ENCODE data around the gene TSEN2. TPM values are rescaled to one million over a fixed set of nuclear protein-coding genes. Genes with fewer than 3 reads are reported as not detected.

TSEN2 gene
- polyA plus RNA-seq, 3 donors = 3.2 to 7.3 (median 3.9) TPM

DNA sequence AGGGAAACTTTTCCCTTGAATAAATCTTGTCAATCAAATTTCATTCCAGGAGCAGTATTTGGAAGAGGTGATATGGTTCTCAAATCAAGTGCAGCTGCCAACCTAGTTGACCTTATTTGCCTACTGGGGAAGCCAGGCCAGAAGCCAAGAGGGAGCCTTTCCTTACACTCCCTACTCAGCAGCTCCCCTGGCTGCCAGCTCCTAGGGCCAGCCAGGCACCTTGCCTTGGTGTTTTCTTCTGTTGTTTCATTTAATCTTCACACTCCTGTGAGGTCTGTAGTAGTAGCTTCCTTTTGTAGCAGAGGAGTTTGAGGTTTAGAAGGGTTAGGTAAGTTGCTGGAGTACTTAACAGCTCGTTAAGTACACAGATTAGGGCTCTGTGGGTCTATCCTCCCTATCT lies 38.4 kb downstream of the TSEN2 start:
- no CpG with 5 or more reads among the region's 1 CpG for WGBS (ENCODE audit: insufficient coverage)
- no peaks in the 10 kb centered on the region for H3K4me1 ChIP-seq (ENCODE audit: control insufficient read depth in 1 of 2, insufficient read depth in 2 of 2, low read length in 2 of 2)
- DNase-seq = no peak
- TF ChIP-seq, protein P1, sequence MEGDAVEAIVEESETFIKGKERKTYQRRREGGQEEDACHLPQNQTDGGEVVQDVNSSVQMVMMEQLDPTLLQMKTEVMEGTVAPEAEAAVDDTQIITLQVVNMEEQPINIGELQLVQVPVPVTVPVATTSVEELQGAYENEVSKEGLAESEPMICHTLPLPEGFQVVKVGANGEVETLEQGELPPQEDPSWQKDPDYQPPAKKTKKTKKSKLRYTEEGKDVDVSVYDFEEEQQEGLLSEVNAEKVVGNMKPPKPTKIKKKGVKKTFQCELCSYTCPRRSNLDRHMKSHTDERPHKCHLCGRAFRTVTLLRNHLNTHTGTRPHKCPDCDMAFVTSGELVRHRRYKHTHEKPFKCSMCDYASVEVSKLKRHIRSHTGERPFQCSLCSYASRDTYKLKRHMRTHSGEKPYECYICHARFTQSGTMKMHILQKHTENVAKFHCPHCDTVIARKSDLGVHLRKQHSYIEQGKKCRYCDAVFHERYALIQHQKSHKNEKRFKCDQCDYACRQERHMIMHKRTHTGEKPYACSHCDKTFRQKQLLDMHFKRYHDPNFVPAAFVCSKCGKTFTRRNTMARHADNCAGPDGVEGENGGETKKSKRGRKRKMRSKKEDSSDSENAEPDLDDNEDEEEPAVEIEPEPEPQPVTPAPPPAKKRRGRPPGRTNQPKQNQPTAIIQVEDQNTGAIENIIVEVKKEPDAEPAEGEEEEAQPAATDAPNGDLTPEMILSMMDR (IDR thresholded peaks at IDR 0.05) = no peak
- H4K20me1 ChIP-seq (ENCODE audit: insufficient read depth, low read length) = no peaks in the 10 kb centered on the region
- Mint-ChIP-seq H3K27me3 (ENCODE audit: low read depth in 3 of 3) (no peaks in the 10 kb centered on the region), H3K27ac (no peak overlapping the region), H3K9me3 (peaks cover 0 to 2% (median 0%) of the 10 kb centered on the region in 7 donors), H3K4me1 (no peaks in the 10 kb centered on the region), H3K4me3 (no peak overlapping the region), H3K36me3 (peaks cover 32 to 55% of the 10 kb centered on the region in 2 donors)
- no peaks in the 10 kb centered on the region for H3K9me3 ChIP-seq (replicated peaks in 1 of 2; ENCODE audit: control insufficient read depth in 1 of 2, insufficient read depth in 1 of 2, low read length in 2 of 2)
- H2AFZ ChIP-seq (ENCODE audit: insufficient read depth, low read depth, low read length, poor library complexity, severe bottlenecking) = no peak overlapping the region
- no peak overlapping the region for H3K9ac ChIP-seq (ENCODE audit: insufficient read depth, low read length, poor library complexity, severe bottlenecking)
- no peaks in the 10 kb centered on the region for H3K79me2 ChIP-seq (ENCODE audit: insufficient read depth, low read length)
- intact Hi-C loops (cut with micrococcal nuclease) = no loop called here
- no peaks in the 10 kb centered on the region for H3K27me3 ChIP-seq (ENCODE audit: control insufficient read depth in 2 of 2, insufficient read depth in 2 of 2, low read length in 2 of 2)
- H3K4me2 ChIP-seq (replicated peaks; ENCODE audit: extremely low read depth, low read length, poor library complexity, severe bottlenecking) = no peak overlapping the region
- H3K4me3 ChIP-seq (replicated peaks in 1 of 3; ENCODE audit: low read depth in 2 of 3, low read length in 3 of 3) = no peak overlapping the region
- H3K27ac ChIP-seq (ENCODE audit: low read depth in 1 of 2, low read length in 2 of 2) = no peak overlapping the region
- H3K36me3 ChIP-seq (replicated peaks in 1 of 2; ENCODE audit: control insufficient read depth in 1 of 2, insufficient read depth in 2 of 2, low read length in 2 of 2) = peaks cover 18 to 52% of the 10 kb centered on the region in 2 donors

DNA sequence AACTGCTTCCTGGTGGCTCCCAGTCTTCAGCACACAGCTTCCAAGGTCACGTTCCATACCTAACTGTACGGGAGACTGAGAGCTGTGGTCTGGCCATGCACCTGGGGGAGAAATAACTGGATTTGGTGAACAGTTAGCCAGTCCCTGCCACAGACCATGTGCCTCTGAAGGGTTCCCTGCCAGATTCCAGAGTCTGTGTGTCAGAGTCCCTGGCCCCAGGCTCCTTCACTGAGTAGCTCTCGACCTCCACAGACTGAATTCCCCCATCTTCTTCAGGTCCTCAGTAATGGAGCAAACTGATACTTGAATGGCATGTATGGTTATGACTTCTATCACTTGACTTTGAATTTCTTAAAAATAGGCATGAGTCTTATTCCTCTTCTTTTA lies 43.5 kb downstream of the TSEN2 start:
- Histone ChIP-seq H3K4me2 (replicated peaks; ENCODE audit: extremely low read depth, low read length, poor library complexity, severe bottlenecking) (no peak overlapping the region), H2AFZ (ENCODE audit: insufficient read depth, low read depth, low read length, poor library complexity, severe bottlenecking) (no peak overlapping the region), H3K27me3 (ENCODE audit: control insufficient read depth in 2 of 2, insufficient read depth in 2 of 2, low read length in 2 of 2) (no peaks in the 10 kb centered on the region), H4K20me1 (ENCODE audit: insufficient read depth, low read length) (no peaks in the 10 kb centered on the region), H3K4me1 (ENCODE audit: control insufficient read depth in 1 of 2, insufficient read depth in 2 of 2, low read length in 2 of 2) (no peaks in the 10 kb centered on the region), H3K9ac (ENCODE audit: insufficient read depth, low read length, poor library complexity, severe bottlenecking) (no peak overlapping the region), H3K36me3 (replicated peaks in 1 of 2; ENCODE audit: control insufficient read depth in 1 of 2, insufficient read depth in 2 of 2, low read length in 2 of 2) (peaks cover 27 to 71% of the 10 kb centered on the region in 2 donors), H3K27ac (ENCODE audit: low read depth in 1 of 2, low read length in 2 of 2) (no peak overlapping the region), H3K79me2 (ENCODE audit: insufficient read depth, low read length) (no peaks in the 10 kb centered on the region), H3K4me3 (replicated peaks in 1 of 3; ENCODE audit: low read depth in 2 of 3, low read length in 3 of 3) (no peak overlapping the region), H3K9me3 (replicated peaks in 1 of 2; ENCODE audit: control insufficient read depth in 1 of 2, insufficient read depth in 1 of 2, low read length in 2 of 2) (no peaks in the 10 kb centered on the region)
- H3K36me3 Mint-ChIP-seq = peaks cover 49 to 52% of the 10 kb centered on the region in 2 donors
- WGBS (ENCODE audit: insufficient coverage) = 100% methylated on average over 2 of the region's 3 CpGs
- no peaks in the 10 kb centered on the region for H3K4me1 Mint-ChIP-seq
- peaks cover 0 to 4% (median 0%) of the 10 kb centered on the region in 3 donors for H3K27me3 Mint-ChIP-seq (ENCODE audit: low read depth in 3 of 3)
- H3K27ac Mint-ChIP-seq = no peak overlapping the region
- intact Hi-C loops (cut with micrococcal nuclease) = no loop called here
- TF ChIP-seq, protein P1 (IDR thresholded peaks at IDR 0.05) = no peak
- H3K9me3 Mint-ChIP-seq = no peaks in the 10 kb centered on the region
- DNase-seq = no peak
- no peak overlapping the region for H3K4me3 Mint-ChIP-seq

Data from CD14-positive monocyte (primary cell).